T-cell (primary cell): ENCODE data around the gene NEUROD2. TPM values are rescaled to one million over a fixed set of nuclear protein-coding genes. Genes with fewer than 3 reads are reported as not detected.

Experiments used
- ATAC-seq, 4 experiments: fragments of 200-7000 bp in 3 of 4; fragments of 150-1000 bp in 1 of 4; cut with Tn5 transposase; replicated peaks in 1 of 4; 1 replicate in 3 of 4; 2 replicates in 1 of 4; pipeline ENCODE4 v1.10.0; 2021; ENCODE audit warnings: moderate library complexity in 3 of 4, mild to moderate bottlenecking in 2 of 4, moderate number of reproducible peaks in 1 of 4
- CTCF ChIA-PET, 2 donors: fragments of 300-600 bp; sonication (Branson Sonifier 250); formaldehyde crosslinking; loops; one replicate each; lab custom pipeline; 2022; ENCODE audit warnings: antibody characterized with exemption in 2 of 2; lab: Charles Lee
- POLR2A ChIA-PET, 2 donors: fragments of 300-600 bp; sonication (Branson Sonifier 250); formaldehyde crosslinking; loops; one replicate each; lab custom pipeline; 2022; ENCODE audit warnings: antibody characterized with exemption in 2 of 2; lab: Charles Lee
- DNase-seq, 35 experiments: peaks; one replicate each; pipeline versions ENCODE4 v3.0.0 to v3.0.0-alpha.2; 2013 to 2023
- H3K27ac ChIP-seq: one replicate; pipeline ENCODE4 v1.5.1; 2013; ENCODE audit warnings: low read length
- H3K27me3 ChIP-seq, 2 experiments: replicated peaks in 1 of 2; 1 replicate in 1 of 2; 2 replicates in 1 of 2; pipeline versions ENCODE4 v1.6.1 to v1.7.0; 2013; ENCODE audit warnings: low read length in 1 of 2, mixed read lengths in 1 of 2; ENCODE audit not compliant: control insufficient read depth in 2 of 2, insufficient read depth in 2 of 2; ENCODE audit errors: extremely low read depth in 1 of 2
- H3K36me3 ChIP-seq, 2 donors: 1 replicate in 1 of 2; 2 replicates in 1 of 2; pipeline versions ENCODE4 v1.6.1 to v1.7.0; 2013; ENCODE audit warnings: low read length in 1 of 2; ENCODE audit not compliant: control insufficient read depth in 2 of 2, insufficient read depth in 1 of 2; ENCODE audit errors: extremely low read depth in 1 of 2
- H3K4me1 ChIP-seq, 2 experiments: 1 replicate in 1 of 2; 2 replicates in 1 of 2; pipeline versions ENCODE4 v1.6.1 to v1.7.0; 2013; ENCODE audit warnings: low read length in 2 of 2, mixed read lengths in 1 of 2; ENCODE audit not compliant: insufficient read depth in 2 of 2, control insufficient read depth in 1 of 2; ENCODE audit errors: extremely low read depth in 1 of 2
- H3K4me3 ChIP-seq, 2 donors: 1 replicate in 1 of 2; 2 replicates in 1 of 2; pipeline versions ENCODE4 v1.5.1 to v1.7.0; 2013; ENCODE audit warnings: mild to moderate bottlenecking in 2 of 2, low read length in 1 of 2, moderate library complexity in 1 of 2; ENCODE audit not compliant: control insufficient read depth in 1 of 2; ENCODE audit errors: extremely low read depth in 1 of 2
- H3K9me3 ChIP-seq: 2 replicates; pipeline ENCODE4 v1.7.0; 2013
- H3K27ac Mint-ChIP-seq, 2 donors: one replicate each; pipeline ENCODE4 v1.8.0; 2020 to 2021; ENCODE audit warnings: mild to moderate bottlenecking in 2 of 2, mixed read lengths in 2 of 2
- H3K27me3 Mint-ChIP-seq, 2 donors: one replicate each; pipeline ENCODE4 v1.8.0; 2021 to 2022; ENCODE audit warnings: mixed read lengths in 2 of 2
- H3K36me3 Mint-ChIP-seq: one replicate; pipeline ENCODE4 v1.8.0; 2021; ENCODE audit warnings: mixed read lengths
- H3K4me1 Mint-ChIP-seq, 3 donors: one replicate each; pipeline ENCODE4 v1.8.0; 2020 to 2022; ENCODE audit warnings: mixed read lengths in 3 of 3, mild to moderate bottlenecking in 1 of 3
- H3K4me3 Mint-ChIP-seq, 3 donors: one replicate each; pipeline ENCODE4 v1.8.0; 2020 to 2022; ENCODE audit warnings: mild to moderate bottlenecking in 3 of 3, mixed read lengths in 3 of 3, moderate library complexity in 3 of 3
- H3K9me3 Mint-ChIP-seq, 3 donors: one replicate each; pipeline ENCODE4 v1.8.0; 2020 to 2022; ENCODE audit warnings: mixed read lengths in 3 of 3
- WGBS: methylation state at CpG from one replicate; pipeline ENCODE4 v1.1.5; 2013; ENCODE audit warnings: missing lambda C conversion rate; ENCODE audit not compliant: insufficient coverage; 5-methylcytosine and 5-hydroxymethylcytosine counted together
- total RNA-seq, 35 experiments: library from RNA in 6 of 35; stranded (reverse) in 6 of 35; fragments of 120-200 nt in 1 of 35; gene quantifications; one replicate each; pipeline versions ENCODE4 v1.2.1 to v1.2.4 and lab custom pipeline; 2013 to 2026

NEUROD2 gene
- total RNA-seq, 5 donors from 2014 or later (not counting 1 experiment from before 2014, with no cell fraction given) = not detected

- DNase-seq (no peak), ATAC-seq (no peak)
- Histone ChIP-seq H3K36me3 (no peaks in the 10 kb centered on the region), H3K9me3 (no peaks in the 10 kb centered on the region), H3K4me3 (no peak overlapping the region), H3K4me1 (peaks cover 2 to 14% of the 10 kb centered on the region in 2 experiments), H3K27ac (no peak overlapping the region), H3K27me3 (peaks cover 4 to 60% of the 10 kb centered on the region in 2 experiments)
- ChIA-PET CTCF (interaction anchor here in 1 of 2 donors (0.7 kb wide), 1 partner anchor 247 kb away, joined by 5 read pairs; no protein-coding TSS in a partner anchor), POLR2A (interaction anchor here (0.6 to 0.7 kb wide), 2 partner anchors 16 to 691 kb away, joined by 3 read pairs; no protein-coding TSS in a partner anchor)
- no peaks in the 10 kb centered on the region for H3K36me3 Mint-ChIP-seq
- no peak overlapping the region for H3K27ac Mint-ChIP-seq
- H3K27me3 Mint-ChIP-seq = peaks cover 22 to 23% of the 10 kb centered on the region in 2 donors
- peaks cover 0 to 5% (median 2%) of the 10 kb centered on the region in 3 donors for H3K4me1 Mint-ChIP-seq
- WGBS = no CpG with 5 or more reads among the region's 3 CpGs
- H3K4me3 Mint-ChIP-seq = no peak overlapping the region
- no peaks in the 10 kb centered on the region for H3K9me3 Mint-ChIP-seq
These were observed 6.9 kb upstream of the NEUROD2 start for GRCh38 chr17:39614545-39615157.

GRCh38 chr17:39612935-39613464 lies 5.3 kb upstream of the NEUROD2 start:
- ChIA-PET CTCF (interaction anchor here (0.6 to 0.9 kb wide), 3 partner anchors 9 to 203 kb away, joined by 3 to 4 read pairs (median 3); no protein-coding TSS in a partner anchor), POLR2A (no interaction called here)
- Mint-ChIP-seq H3K4me3 (no peak overlapping the region), H3K27ac (no peak overlapping the region), H3K36me3 (no peaks in the 10 kb centered on the region), H3K9me3 (no peaks in the 10 kb centered on the region), H3K27me3 (peaks cover 34 to 36% of the 10 kb centered on the region in 2 donors), H3K4me1 (peaks cover 0 to 2% (median 2%) of the 10 kb centered on the region in 3 donors)
- H3K27me3 ChIP-seq = peaks cover 11 to 67% of the 10 kb centered on the region in 2 experiments
- no peak overlapping the region for H3K27ac ChIP-seq
- no peaks in the 10 kb centered on the region for H3K9me3 ChIP-seq
- no peaks in the 10 kb centered on the region for H3K36me3 ChIP-seq
- WGBS = 78% methylated on average over 5 of the region's 7 CpGs
- ATAC-seq (no peak), DNase-seq (no peak)
- H3K4me1 ChIP-seq = peaks cover 2 to 7% of the 10 kb centered on the region in 2 experiments
- H3K4me3 ChIP-seq = no peak overlapping the region

- CTCF ChIA-PET = interaction anchor here in 1 of 2 donors (0.6 to 0.9 kb wide), 2 partner anchors 9 to 204 kb away, joined by 3 read pairs; no protein-coding TSS in a partner anchor
- Mint-ChIP-seq H3K4me3 (no peak overlapping the region), H3K27me3 (peaks cover 35 to 38% of the 10 kb centered on the region in 2 donors), H3K9me3 (no peaks in the 10 kb centered on the region), H3K4me1 (peaks cover 0 to 3% (median 2%) of the 10 kb centered on the region in 3 donors), H3K36me3 (no peaks in the 10 kb centered on the region), H3K27ac (no peak overlapping the region)
- POLR2A ChIA-PET = interaction anchor here in 1 of 2 donors (0.7 kb wide), 1 partner anchor 28 kb away, joined by 4 read pairs; no protein-coding TSS in a partner anchor
- Histone ChIP-seq H3K4me3 (no peak overlapping the region), H3K4me1 (peaks cover 2 to 11% of the 10 kb centered on the region in 2 experiments), H3K36me3 (no peaks in the 10 kb centered on the region), H3K27ac (no peak overlapping the region), H3K9me3 (no peaks in the 10 kb centered on the region), H3K27me3 (peaks cover 11 to 71% of the 10 kb centered on the region in 2 experiments)
- DNase-seq = no peak
- 60% methylated on average over 1 of the region's 22 CpGs for WGBS
- no peak for ATAC-seq
These were observed 4.7 kb upstream of the NEUROD2 start for GRCh38 chr17:39612291-39612894.

GRCh38 chr17:39611401-39612112 lies 3.8 kb upstream of the NEUROD2 start:
- Mint-ChIP-seq H3K9me3 (no peaks in the 10 kb centered on the region), H3K27ac (no peak overlapping the region), H3K36me3 (no peaks in the 10 kb centered on the region), H3K27me3 (peaks cover 39 to 43% of the 10 kb centered on the region in 2 donors), H3K4me3 (no peak overlapping the region), H3K4me1 (peaks cover 0 to 7% (median 5%) of the 10 kb centered on the region in 3 donors)
- ChIA-PET CTCF (no interaction called here), POLR2A (no interaction called here)
- WGBS = 93% methylated on average over 6 of the region's 9 CpGs
- H3K9me3 ChIP-seq = no peaks in the 10 kb centered on the region
- peaks cover 13 to 71% of the 10 kb centered on the region in 2 experiments for H3K27me3 ChIP-seq
- DNase-seq = no peak
- H3K4me1 ChIP-seq = peaks cover 0 to 15% of the 10 kb centered on the region in 2 experiments
- no peak overlapping the region for H3K27ac ChIP-seq
- H3K4me3 ChIP-seq = no peak overlapping the region
- no peak for ATAC-seq
- H3K36me3 ChIP-seq = no peaks in the 10 kb centered on the region

GRCh38 chr17:39609416-39610025 lies 1.8 kb upstream of the NEUROD2 start:
- CTCF ChIA-PET = no interaction called here

More at GRCh38 chr17:39609416-39610025, 1.8 kb upstream of the NEUROD2 start:
- ATAC-seq (no peak), DNase-seq (no peak)
- no peaks in the 10 kb centered on the region for H3K9me3 ChIP-seq
- H3K27ac Mint-ChIP-seq = no peak overlapping the region
- H3K4me3 Mint-ChIP-seq = no peak overlapping the region
- peaks cover 5 to 34% of the 10 kb centered on the region in 2 experiments for H3K4me1 ChIP-seq
- H3K36me3 ChIP-seq = no peaks in the 10 kb centered on the region
- peaks cover 0 to 19% (median 15%) of the 10 kb centered on the region in 3 donors for H3K4me1 Mint-ChIP-seq
- POLR2A ChIA-PET = no interaction called here
- 74% methylated on average over 2 of the region's 4 CpGs for WGBS
- H3K27me3 ChIP-seq = peaks cover 14 to 78% of the 10 kb centered on the region in 2 experiments
- H3K27ac ChIP-seq = no peak overlapping the region
- H3K4me3 ChIP-seq = no peak overlapping the region
- H3K36me3 Mint-ChIP-seq = no peaks in the 10 kb centered on the region
- peaks cover 35 to 52% of the 10 kb centered on the region in 2 donors for H3K27me3 Mint-ChIP-seq
- H3K9me3 Mint-ChIP-seq = no peaks in the 10 kb centered on the region
